ENCODE measurements around the gene RORB. TPM values are rescaled to one million over a fixed set of nuclear protein-coding genes. Genes with fewer than 3 reads are reported as not detected.

The RORB gene
- polyA plus RNA-seq, 1 donor from 2014 or later, result 0.77 TPM

- no peaks in the 10 kb centered on the region for H3K27me3 ChIP-seq (ENCODE audit: insufficient read depth, low read depth, low read length)
- TF ChIP-seq MXI1 (conservative IDR thresholded peaks at IDR 0.05; ENCODE audit: poor library complexity, severe bottlenecking), result no peak
- no peaks in the 10 kb centered on the region for H3K9me2 ChIP-seq (ENCODE audit: insufficient read depth, low read length)
- no peaks in the 10 kb centered on the region for H3K36me3 ChIP-seq (ENCODE audit: insufficient read depth, low read length)
- no peak overlapping the region for H2AFZ ChIP-seq (ENCODE audit: low read depth, low read length)
- H3K9ac ChIP-seq (ENCODE audit: low read length), result no peak overlapping the region
- no peaks in the 10 kb centered on the region for H3F3A ChIP-seq (ENCODE audit: insufficient read depth, low read length, poor library complexity, severe bottlenecking)
- H3K79me2 ChIP-seq (replicated peaks; ENCODE audit: insufficient read depth, low read length), result no peaks in the 10 kb centered on the region
- no peak overlapping the region for H3K4me3 ChIP-seq (ENCODE audit: low read length)
- H3K27ac ChIP-seq (ENCODE audit: low read length), result no peak overlapping the region
- no peaks in the 10 kb centered on the region for H3K9me3 ChIP-seq (ENCODE audit: low read length)
- H4K20me1 ChIP-seq (ENCODE audit: insufficient read depth), result no peaks in the 10 kb centered on the region
- H3K4me2 ChIP-seq (ENCODE audit: low read length), result no peak overlapping the region
These were observed 214.2 kb downstream of the RORB start for GRCh38 chr9:74711341-74711740.

- Histone ChIP-seq H3K9ac (ENCODE audit: low read length) (no peak overlapping the region), H3K4me3 (ENCODE audit: low read length) (no peak overlapping the region), H3K9me3 (ENCODE audit: low read length) (no peaks in the 10 kb centered on the region), H3K9me2 (ENCODE audit: insufficient read depth, low read length) (no peaks in the 10 kb centered on the region), H3K27me3 (ENCODE audit: insufficient read depth, low read depth, low read length) (no peaks in the 10 kb centered on the region), H4K20me1 (ENCODE audit: insufficient read depth) (no peaks in the 10 kb centered on the region), H2AFZ (ENCODE audit: low read depth, low read length) (no peak overlapping the region), H3K27ac (ENCODE audit: low read length) (no peak overlapping the region), H3K36me3 (ENCODE audit: insufficient read depth, low read length) (no peaks in the 10 kb centered on the region), H3K4me2 (ENCODE audit: low read length) (no peak overlapping the region), H3F3A (ENCODE audit: insufficient read depth, low read length, poor library complexity, severe bottlenecking) (no peaks in the 10 kb centered on the region), H3K79me2 (replicated peaks; ENCODE audit: insufficient read depth, low read length) (no peaks in the 10 kb centered on the region)
- TF ChIP-seq CTCF (IDR thresholded peaks at IDR 0.05; ENCODE audit: poor library complexity, severe bottlenecking), result no peak
These were observed 221.6 kb downstream of the RORB start for GRCh38 chr9:74718709-74719108.

GRCh38 chr9:74719306-74719705 is 222.2 kb downstream of the RORB start:
- no peaks in the 10 kb centered on the region for H3K79me2 ChIP-seq (replicated peaks; ENCODE audit: insufficient read depth, low read length)
- no peak overlapping the region for H3K27ac ChIP-seq (ENCODE audit: low read length)
- H3K27me3 ChIP-seq (ENCODE audit: insufficient read depth, low read depth, low read length), result no peaks in the 10 kb centered on the region
- H3K4me3 ChIP-seq (ENCODE audit: low read length), result no peak overlapping the region
- H3K4me2 ChIP-seq (ENCODE audit: low read length), result no peak overlapping the region
- no peaks in the 10 kb centered on the region for H3K36me3 ChIP-seq (ENCODE audit: insufficient read depth, low read length)
- H2AFZ ChIP-seq (ENCODE audit: low read depth, low read length), result no peak overlapping the region
- no peak for TF ChIP-seq CTCF (IDR thresholded peaks at IDR 0.05; ENCODE audit: poor library complexity, severe bottlenecking)
- TF ChIP-seq REST (IDR thresholded peaks at IDR 0.05; ENCODE audit: borderline replicate concordance), result no peak
- TF ChIP-seq POLR2AphosphoS5 (IDR thresholded peaks at IDR 0.05), result no peak
- no peak for TF ChIP-seq TAF1 (IDR thresholded peaks at IDR 0.05; ENCODE audit: low read depth)
- TF ChIP-seq EP300 (conservative IDR thresholded peaks at IDR 0.05; ENCODE audit: poor library complexity, severe bottlenecking), result no peak
- TF ChIP-seq MXI1 (conservative IDR thresholded peaks at IDR 0.05; ENCODE audit: poor library complexity, severe bottlenecking), result no peak
- TF ChIP-seq RAD21 (conservative IDR thresholded peaks at IDR 0.05), result no peak
- TF ChIP-seq EZH2 (IDR thresholded peaks at IDR 0.05; ENCODE audit: borderline replicate concordance, insufficient read depth, low read length, poor library complexity, severe bottlenecking), result no peak
- TF ChIP-seq SMC3 (conservative IDR thresholded peaks at IDR 0.05; ENCODE audit: poor library complexity), result no peak
- H4K20me1 ChIP-seq (ENCODE audit: insufficient read depth), result no peaks in the 10 kb centered on the region
- no peak overlapping the region for H3K9ac ChIP-seq (ENCODE audit: low read length)
- H3K9me3 ChIP-seq (ENCODE audit: low read length), result no peaks in the 10 kb centered on the region
- H3K9me2 ChIP-seq (ENCODE audit: insufficient read depth, low read length), result no peaks in the 10 kb centered on the region
- no peaks in the 10 kb centered on the region for H3F3A ChIP-seq (ENCODE audit: insufficient read depth, low read length, poor library complexity, severe bottlenecking)

Measured in neural cell (in vitro differentiated cells).